GM23338 (cell line): ENCODE results near the gene SYCP2. TPM values are rescaled to one million over a fixed set of nuclear protein-coding genes. Genes with fewer than 3 reads are reported as not detected.
A peak's percentile ranks its signal among the peaks of the same experiment; 100 is the strongest.

ENCODE experiments used
- ATAC-seq: fragments of 200-7000 bp; cut with Tn5 transposase; 3 replicates; pipeline ENCODE4 v1.9.1; 2020
- DNase-seq: peaks from one replicate; pipeline ENCODE4 v3.0.0-alpha.2; 2015; ENCODE audit warnings: low spot score
- H2AFZ ChIP-seq: fragments of 200-600 bp; sonication (generic); 2 replicates; pipeline ENCODE4 v1.8.0; 2016; ENCODE audit warnings: antibody characterized with exemption, mild to moderate bottlenecking, moderate library complexity
- H3F3A ChIP-seq: fragments of 200-600 bp; sonication (generic); replicated peaks from 2 replicates; pipeline ENCODE4 v1.8.0; 2017; ENCODE audit warnings: antibody characterized with exemption, mixed run types, low read depth
- H3K27ac ChIP-seq: fragments of 200-600 bp; sonication (generic); 2 replicates; pipeline ENCODE4 v1.6.1; 2016; ENCODE audit warnings: low read depth
- H3K27me3 ChIP-seq: fragments of 200-600 bp; sonication (generic); 2 replicates; pipeline ENCODE4 v1.8.0; 2016; ENCODE audit warnings: mild to moderate bottlenecking, mixed run types, moderate library complexity; ENCODE audit not compliant: insufficient read depth
- H3K36me3 ChIP-seq: fragments of 200-600 bp; sonication (generic); 2 replicates; pipeline ENCODE4 v1.8.0; 2016; ENCODE audit warnings: mild to moderate bottlenecking; ENCODE audit not compliant: insufficient read depth
- H3K4me1 ChIP-seq: fragments of 200-600 bp; sonication (generic); 2 replicates; pipeline ENCODE4 v1.8.0; 2016; ENCODE audit warnings: mild to moderate bottlenecking, moderate library complexity; ENCODE audit not compliant: insufficient read depth
- H3K4me2 ChIP-seq: fragments of 200-600 bp; sonication (generic); 2 replicates; pipeline ENCODE4 v1.7.1; 2017; ENCODE audit warnings: mixed run types
- H3K4me3 ChIP-seq: fragments of 200-600 bp; sonication (generic); 2 replicates; pipeline ENCODE4 v1.6.1; 2016; ENCODE audit warnings: mixed run types
- H3K79me2 ChIP-seq: fragments of 200-600 bp; sonication (generic); replicated peaks from 2 replicates; pipeline ENCODE4 v1.8.0; 2017; ENCODE audit warnings: mild to moderate bottlenecking; ENCODE audit not compliant: insufficient read depth
- H3K9me2 ChIP-seq: fragments of 200-600 bp; sonication (generic); 2 replicates; pipeline ENCODE4 v1.8.0; 2017; ENCODE audit not compliant: insufficient read depth
- H4K20me1 ChIP-seq: fragments of 200-600 bp; sonication (generic); replicated peaks from 2 replicates; pipeline ENCODE4 v1.8.0; 2017; ENCODE audit warnings: mild to moderate bottlenecking; ENCODE audit not compliant: insufficient read depth
- H3K27ac Mint-ChIP-seq: 2 replicates; pipeline ENCODE4 v1.8.0; 2020; ENCODE audit warnings: inconsistent platforms, mild to moderate bottlenecking, moderate library complexity, mixed read lengths
- H3K27me3 Mint-ChIP-seq: 3 replicates; pipeline ENCODE4 v1.8.0; 2022; ENCODE audit warnings: low read depth, mild to moderate bottlenecking, moderate library complexity, mixed read lengths, inconsistent platforms; ENCODE audit not compliant: insufficient read depth, poor library complexity
- H3K36me3 Mint-ChIP-seq: 3 replicates; pipeline ENCODE4 v1.8.0; 2021; ENCODE audit warnings: low read depth, mild to moderate bottlenecking, inconsistent platforms, moderate library complexity, mixed read lengths
- H3K4me1 Mint-ChIP-seq: 3 replicates; pipeline ENCODE4 v1.8.0; 2020; ENCODE audit warnings: mild to moderate bottlenecking, inconsistent platforms, mixed read lengths
- H3K4me3 Mint-ChIP-seq: 3 replicates; pipeline ENCODE4 v1.8.0; 2021; ENCODE audit warnings: moderate library complexity, mild to moderate bottlenecking, inconsistent platforms, mixed read lengths
- H3K9me3 Mint-ChIP-seq: 3 replicates; pipeline ENCODE4 v1.8.0; 2020; ENCODE audit warnings: moderate library complexity, mild to moderate bottlenecking, inconsistent platforms, mixed read lengths
- CREB1 ChIP-seq: fragments of 250-450 bp; sonication (Bioruptor Pico); IDR thresholded peaks from 2 replicates; pipeline ENCODE4 v1.5.0; 2020; ENCODE audit warnings: low read depth, mild to moderate bottlenecking, moderate library complexity
- CTCF ChIP-seq, 2 experiments: fragments of 200-600 bp in 1 of 2; sonication (generic) in 1 of 2; conservative IDR thresholded peaks; 2 replicates each; pipeline versions ENCODE4 v1.5.1 to v1.6.1; 2016 to 2017; ENCODE audit warnings: antibody characterized with exemption in 2 of 2, low read depth in 2 of 2, mild to moderate bottlenecking in 2 of 2, moderate library complexity in 1 of 2
- ETS1 ChIP-seq: IDR thresholded peaks from 2 replicates; pipeline ENCODE4 v1.6.1; 2016; ENCODE audit warnings: antibody characterized with exemption
- EZH2 ChIP-seq: fragments of 200-600 bp; sonication (generic); IDR thresholded peaks from one replicate; pipeline ENCODE4 v1.8.0; 2017; ENCODE audit warnings: antibody characterized with exemption, mild to moderate bottlenecking, low read depth; ENCODE audit not compliant: unreplicated experiment
- EZH2phosphoT487 ChIP-seq: fragments of 200-600 bp; sonication (generic); IDR thresholded peaks from one replicate; pipeline ENCODE4 v1.8.1; 2018; ENCODE audit warnings: antibody characterized with exemption; ENCODE audit not compliant: unreplicated experiment
- JUNB ChIP-seq: IDR thresholded peaks from one replicate; pipeline ENCODE4 v1.6.1; 2016; ENCODE audit warnings: antibody characterized with exemption; ENCODE audit not compliant: unreplicated experiment
- NANOG ChIP-seq: IDR thresholded peaks from 2 replicates; pipeline ENCODE4 v1.6.1; 2016; ENCODE audit warnings: antibody characterized with exemption, borderline replicate concordance
- POLR2AphosphoS5 ChIP-seq: IDR thresholded peaks from 2 replicates; pipeline ENCODE4 v1.6.1; 2016; ENCODE audit warnings: antibody characterized with exemption, low read depth
- STAT1 ChIP-seq: IDR thresholded peaks from one replicate; pipeline ENCODE4 v1.6.1; 2016; ENCODE audit warnings: antibody characterized with exemption; ENCODE audit not compliant: unreplicated experiment
- ZNF114 ChIP-seq: fragments of 250-450 bp; sonication (Bioruptor Pico); IDR thresholded peaks from 2 replicates; pipeline ENCODE4 v1.5.0; 2020; ENCODE audit warnings: mild to moderate bottlenecking, moderate library complexity
- ZNF331 ChIP-seq: fragments of 250-450 bp; sonication (Bioruptor Pico); IDR thresholded peaks from 2 replicates; pipeline ENCODE4 v1.5.0; 2020; ENCODE audit warnings: low read depth, mild to moderate bottlenecking, moderate library complexity
- polyA plus RNA-seq: library from polyadenylated mRNA; unstranded; fragments of >200 nt; fragmentation: Nextera tagmentation; extraction: Ambion mirVana; gene quantifications from 2 replicates; pipeline ENCODE4 v1.2.1, GENCODE V29; 2016
- total RNA-seq: library from RNA; depleted of rRNA; stranded (reverse); fragments of >200 nt; shearing (Covaris generic); gene quantifications from 2 replicates; pipeline ENCODE4 v1.2.3, GENCODE V29; 2014
- TF ChIP-seq, protein P1 (sequence below): fragments of 250-450 bp; sonication (Bioruptor Pico); IDR thresholded peaks from 2 replicates; pipeline ENCODE4 v1.5.0; 2020; ENCODE audit warnings: mild to moderate bottlenecking, moderate library complexity
- TF ChIP-seq, protein P2 (sequence below): IDR thresholded peaks from one replicate; pipeline ENCODE4 v1.6.1; 2018; ENCODE audit warnings: antibody characterized with exemption; ENCODE audit not compliant: unreplicated experiment

Gene SYCP2
- total and polyA plus RNA-seq, 2 experiments from 2014 or later = 0.50 to 2.1 TPM

GRCh38 chr20:59835448-59836395 lies 97.7 kb downstream of the SYCP2 start:
- Histone ChIP-seq H4K20me1 (no peaks in the 10 kb centered on the region), H3K79me2 (no peaks in the 10 kb centered on the region), H2AFZ (peak overlapping the region; percentile 43; the same call in 1 of the 2 replicates), H3K4me2 (no peak overlapping the region), H3F3A (no peaks in the 10 kb centered on the region), H3K27me3 (0 out of 2 replicates have a peak, but pooled peaks cover 5% of the 10 kb centered on the region), H3K4me1 (no peaks in the 10 kb centered on the region), H3K36me3 (no peaks in the 10 kb centered on the region), H3K4me3 (no peak overlapping the region), H3K9me2 (no peaks in the 10 kb centered on the region), H3K27ac (no peak overlapping the region)
- no peak overlapping the region for H3K4me3 Mint-ChIP-seq
- no peak overlapping the region for H3K27ac Mint-ChIP-seq
- TF ChIP-seq NANOG = no peak
- TF ChIP-seq, protein P1, sequence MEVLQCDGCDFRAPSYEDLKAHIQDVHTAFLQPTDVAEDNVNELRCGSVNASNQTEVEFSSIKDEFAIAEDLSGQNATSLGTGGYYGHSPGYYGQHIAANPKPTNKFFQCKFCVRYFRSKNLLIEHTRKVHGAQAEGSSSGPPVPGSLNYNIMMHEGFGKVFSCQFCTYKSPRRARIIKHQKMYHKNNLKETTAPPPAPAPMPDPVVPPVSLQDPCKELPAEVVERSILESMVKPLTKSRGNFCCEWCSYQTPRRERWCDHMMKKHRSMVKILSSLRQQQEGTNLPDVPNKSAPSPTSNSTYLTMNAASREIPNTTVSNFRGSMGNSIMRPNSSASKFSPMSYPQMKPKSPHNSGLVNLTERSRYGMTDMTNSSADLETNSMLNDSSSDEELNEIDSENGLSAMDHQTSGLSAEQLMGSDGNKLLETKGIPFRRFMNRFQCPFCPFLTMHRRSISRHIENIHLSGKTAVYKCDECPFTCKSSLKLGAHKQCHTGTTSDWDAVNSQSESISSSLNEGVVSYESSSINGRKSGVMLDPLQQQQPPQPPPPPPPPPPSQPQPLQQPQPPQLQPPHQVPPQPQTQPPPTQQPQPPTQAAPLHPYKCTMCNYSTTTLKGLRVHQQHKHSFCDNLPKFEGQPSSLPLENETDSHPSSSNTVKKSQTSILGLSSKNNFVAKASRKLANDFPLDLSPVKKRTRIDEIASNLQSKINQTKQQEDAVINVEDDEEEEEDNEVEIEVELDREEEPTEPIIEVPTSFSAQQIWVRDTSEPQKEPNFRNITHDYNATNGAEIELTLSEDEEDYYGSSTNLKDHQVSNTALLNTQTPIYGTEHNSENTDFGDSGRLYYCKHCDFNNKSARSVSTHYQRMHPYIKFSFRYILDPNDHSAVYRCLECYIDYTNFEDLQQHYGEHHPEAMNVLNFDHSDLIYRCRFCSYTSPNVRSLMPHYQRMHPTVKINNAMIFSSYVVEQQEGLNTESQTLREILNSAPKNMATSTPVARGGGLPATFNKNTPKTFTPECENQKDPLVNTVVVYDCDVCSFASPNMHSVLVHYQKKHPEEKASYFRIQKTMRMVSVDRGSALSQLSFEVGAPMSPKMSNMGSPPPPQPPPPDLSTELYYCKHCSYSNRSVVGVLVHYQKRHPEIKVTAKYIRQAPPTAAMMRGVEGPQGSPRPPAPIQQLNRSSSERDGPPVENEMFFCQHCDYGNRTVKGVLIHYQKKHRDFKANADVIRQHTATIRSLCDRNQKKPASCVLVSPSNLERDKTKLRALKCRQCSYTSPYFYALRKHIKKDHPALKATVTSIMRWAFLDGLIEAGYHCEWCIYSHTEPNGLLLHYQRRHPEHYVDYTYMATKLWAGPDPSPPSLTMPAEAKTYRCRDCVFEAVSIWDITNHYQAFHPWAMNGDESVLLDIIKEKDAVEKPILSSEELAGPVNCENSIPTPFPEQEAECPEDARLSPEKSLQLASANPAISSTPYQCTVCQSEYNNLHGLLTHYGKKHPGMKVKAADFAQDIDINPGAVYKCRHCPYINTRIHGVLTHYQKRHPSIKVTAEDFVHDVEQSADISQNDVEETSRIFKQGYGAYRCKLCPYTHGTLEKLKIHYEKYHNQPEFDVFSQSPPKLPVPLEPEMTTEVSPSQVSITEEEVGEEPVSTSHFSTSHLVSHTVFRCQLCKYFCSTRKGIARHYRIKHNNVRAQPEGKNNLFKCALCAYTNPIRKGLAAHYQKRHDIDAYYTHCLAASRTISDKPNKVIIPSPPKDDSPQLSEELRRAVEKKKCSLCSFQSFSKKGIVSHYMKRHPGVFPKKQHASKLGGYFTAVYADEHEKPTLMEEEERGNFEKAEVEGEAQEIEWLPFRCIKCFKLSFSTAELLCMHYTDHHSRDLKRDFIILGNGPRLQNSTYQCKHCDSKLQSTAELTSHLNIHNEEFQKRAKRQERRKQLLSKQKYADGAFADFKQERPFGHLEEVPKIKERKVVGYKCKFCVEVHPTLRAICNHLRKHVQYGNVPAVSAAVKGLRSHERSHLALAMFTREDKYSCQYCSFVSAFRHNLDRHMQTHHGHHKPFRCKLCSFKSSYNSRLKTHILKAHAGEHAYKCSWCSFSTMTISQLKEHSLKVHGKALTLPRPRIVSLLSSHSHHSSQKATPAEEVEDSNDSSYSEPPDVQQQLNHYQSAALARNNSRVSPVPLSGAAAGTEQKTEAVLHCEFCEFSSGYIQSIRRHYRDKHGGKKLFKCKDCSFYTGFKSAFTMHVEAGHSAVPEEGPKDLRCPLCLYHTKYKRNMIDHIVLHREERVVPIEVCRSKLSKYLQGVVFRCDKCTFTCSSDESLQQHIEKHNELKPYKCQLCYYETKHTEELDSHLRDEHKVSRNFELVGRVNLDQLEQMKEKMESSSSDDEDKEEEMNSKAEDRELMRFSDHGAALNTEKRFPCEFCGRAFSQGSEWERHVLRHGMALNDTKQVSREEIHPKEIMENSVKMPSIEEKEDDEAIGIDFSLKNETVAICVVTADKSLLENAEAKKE (CRISPR knock-in tag) = no peak
- no peak for TF ChIP-seq EZH2phosphoT487
- TF ChIP-seq CTCF (conservative IDR thresholded peaks at IDR 0.05; ENCODE audit: low read depth in 2 of 2) = no peak
- no peak for TF ChIP-seq POLR2AphosphoS5
- no peak for TF ChIP-seq ZNF331 (CRISPR knock-in tag)
- TF ChIP-seq STAT1 = no peak
- TF ChIP-seq CREB1 = no peak
- TF ChIP-seq ZNF114 (CRISPR knock-in tag) = no peak
- TF ChIP-seq, protein P2, sequence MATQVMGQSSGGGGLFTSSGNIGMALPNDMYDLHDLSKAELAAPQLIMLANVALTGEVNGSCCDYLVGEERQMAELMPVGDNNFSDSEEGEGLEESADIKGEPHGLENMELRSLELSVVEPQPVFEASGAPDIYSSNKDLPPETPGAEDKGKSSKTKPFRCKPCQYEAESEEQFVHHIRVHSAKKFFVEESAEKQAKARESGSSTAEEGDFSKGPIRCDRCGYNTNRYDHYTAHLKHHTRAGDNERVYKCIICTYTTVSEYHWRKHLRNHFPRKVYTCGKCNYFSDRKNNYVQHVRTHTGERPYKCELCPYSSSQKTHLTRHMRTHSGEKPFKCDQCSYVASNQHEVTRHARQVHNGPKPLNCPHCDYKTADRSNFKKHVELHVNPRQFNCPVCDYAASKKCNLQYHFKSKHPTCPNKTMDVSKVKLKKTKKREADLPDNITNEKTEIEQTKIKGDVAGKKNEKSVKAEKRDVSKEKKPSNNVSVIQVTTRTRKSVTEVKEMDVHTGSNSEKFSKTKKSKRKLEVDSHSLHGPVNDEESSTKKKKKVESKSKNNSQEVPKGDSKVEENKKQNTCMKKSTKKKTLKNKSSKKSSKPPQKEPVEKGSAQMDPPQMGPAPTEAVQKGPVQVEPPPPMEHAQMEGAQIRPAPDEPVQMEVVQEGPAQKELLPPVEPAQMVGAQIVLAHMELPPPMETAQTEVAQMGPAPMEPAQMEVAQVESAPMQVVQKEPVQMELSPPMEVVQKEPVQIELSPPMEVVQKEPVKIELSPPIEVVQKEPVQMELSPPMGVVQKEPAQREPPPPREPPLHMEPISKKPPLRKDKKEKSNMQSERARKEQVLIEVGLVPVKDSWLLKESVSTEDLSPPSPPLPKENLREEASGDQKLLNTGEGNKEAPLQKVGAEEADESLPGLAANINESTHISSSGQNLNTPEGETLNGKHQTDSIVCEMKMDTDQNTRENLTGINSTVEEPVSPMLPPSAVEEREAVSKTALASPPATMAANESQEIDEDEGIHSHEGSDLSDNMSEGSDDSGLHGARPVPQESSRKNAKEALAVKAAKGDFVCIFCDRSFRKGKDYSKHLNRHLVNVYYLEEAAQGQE = no peak
- TF ChIP-seq EZH2 = no peak
- no peak for TF ChIP-seq ETS1
- TF ChIP-seq JUNB = no peak
- no peaks in the 10 kb centered on the region for H3K9me3 Mint-ChIP-seq
- peak; percentile 61 for DNase-seq
- H3K27me3 Mint-ChIP-seq = peaks cover 7% of the 10 kb centered on the region
- peak; percentile 91 for ATAC-seq
- H3K36me3 Mint-ChIP-seq = no peaks in the 10 kb centered on the region
- H3K4me1 Mint-ChIP-seq = peaks cover 16% of the 10 kb centered on the region; the same call in 2 of the 3 replicates
